ENCODE results near the gene ZNF775. TPM values are rescaled to one million over a fixed set of nuclear protein-coding genes. Genes with fewer than 3 reads are reported as not detected.

Gene ZNF775
- total RNA-seq, 1 donor from 2014 or later, result 4.4 TPM

GRCh38 chr7:150406567-150407421 is 27.7 kb downstream of the ZNF775 start:
- H3K27ac ChIP-seq, result peak overlapping the region; percentile 94
- DNase-seq (peak; percentile 51), ATAC-seq (no peak)

GRCh38 chr7:150407588-150408392 is 28.7 kb downstream of the ZNF775 start:
- H3K27me3 ChIP-seq, result no peaks in the 10 kb centered on the region
- TF ChIP-seq CTCF (IDR thresholded peaks at IDR 0.05), result no peak
- H3K36me3 ChIP-seq, result no peaks in the 10 kb centered on the region
- H3K9me3 ChIP-seq, result no peaks in the 10 kb centered on the region
- H3K27ac ChIP-seq, result no peak overlapping the region
- DNase-seq, result peak; percentile 60
- H3K4me3 ChIP-seq, result no peak overlapping the region
- intact Hi-C loops (cut with DNase I), result no loop called here
- peaks cover 21% of the 10 kb centered on the region for H3K4me1 ChIP-seq
- no peak for ATAC-seq

More at GRCh38 chr7:150406567-150407421, 27.7 kb downstream of the ZNF775 start:
- H3K4me1 ChIP-seq, result peaks cover 21% of the 10 kb centered on the region
- no peak for TF ChIP-seq CTCF (IDR thresholded peaks at IDR 0.05)
- intact Hi-C loops (cut with DNase I), result no loop called here
- no peaks in the 10 kb centered on the region for H3K36me3 ChIP-seq
- H3K4me3 ChIP-seq, result peak overlapping the region; percentile 70
- no peaks in the 10 kb centered on the region for H3K27me3 ChIP-seq
- H3K9me3 ChIP-seq, result no peaks in the 10 kb centered on the region

GRCh38 chr7:150408393-150409299 is 29.5 kb downstream of the ZNF775 start:
- Histone ChIP-seq H3K27me3 (no peaks in the 10 kb centered on the region), H3K36me3 (no peaks in the 10 kb centered on the region), H3K4me1 (peaks cover 19% of the 10 kb centered on the region), H3K4me3 (no peak overlapping the region), H3K9me3 (no peaks in the 10 kb centered on the region), H3K27ac (no peak overlapping the region)
- DNase-seq (no peak), ATAC-seq (no peak)
- intact Hi-C loops (cut with DNase I), result no loop called here
- no peak for TF ChIP-seq CTCF (IDR thresholded peaks at IDR 0.05)

- DNase-seq (no peak), ATAC-seq (no peak)
- H3K4me1 ChIP-seq, result peaks cover 11% of the 10 kb centered on the region
- H3K9me3 ChIP-seq, result no peaks in the 10 kb centered on the region
- intact Hi-C loops (cut with DNase I), result no loop called here
- no peaks in the 10 kb centered on the region for H3K36me3 ChIP-seq
- no peak overlapping the region for H3K27ac ChIP-seq
- H3K27me3 ChIP-seq, result no peaks in the 10 kb centered on the region
- TF ChIP-seq CTCF (IDR thresholded peaks at IDR 0.05), result no peak
- no peak overlapping the region for H3K4me3 ChIP-seq
Measured at GRCh38 chr7:150409300-150410030, 30.3 kb downstream of the ZNF775 start.

GRCh38 chr7:150410131-150410530 is 31.0 kb downstream of the ZNF775 start:
- no peak overlapping the region for H3K27ac ChIP-seq
- no peaks in the 10 kb centered on the region for H3K36me3 ChIP-seq
- no peak for DNase-seq
- ATAC-seq, result no peak
- peaks cover 11% of the 10 kb centered on the region for H3K4me1 ChIP-seq
- no peaks in the 10 kb centered on the region for H3K9me3 ChIP-seq
- H3K4me3 ChIP-seq, result no peak overlapping the region
- intact Hi-C loops (cut with DNase I), result no loop called here
- no peak for TF ChIP-seq CTCF (IDR thresholded peaks at IDR 0.05)
- H3K27me3 ChIP-seq, result no peaks in the 10 kb centered on the region
